Peyer's patch (tissue), 4 donors: ENCODE results near the gene FCGR2B.
"Not testable (repeated sequence)": the region's sequence is repeated elsewhere in the genome, so short reads cannot be mapped to it uniquely, and the experiment has no call there.

Source experiments
- CTCF ChIP-seq, 6 experiments: fragments of 450-650 bp in 4 of 6; fragments of 200-600 bp in 2 of 6; sonication (generic) in 1 of 6; IDR thresholded peaks; one replicate each; pipeline ENCODE4 v1.5.1; 2017 to 2019; ENCODE audit warnings: antibody characterized with exemption in 6 of 6, mild to moderate bottlenecking in 3 of 6, moderate library complexity in 1 of 6
- POLR2A ChIP-seq, 2 donors: fragments of 450-650 bp; IDR thresholded peaks; one replicate each; pipeline ENCODE4 v1.5.1; 2017; ENCODE audit warnings: antibody characterized with exemption in 2 of 2, mild to moderate bottlenecking in 2 of 2, moderate library complexity in 2 of 2

- peak in 3 of 6 experiments; percentile 9 to 28 (median 20) for TF ChIP-seq CTCF (IDR thresholded peaks at IDR 0.05)
- not testable (repeated sequence) for TF ChIP-seq POLR2A (IDR thresholded peaks at IDR 0.05)
Observed at GRCh38 chr1:161647507-161648360, 15.2 kb upstream of the FCGR2B start.
